Liver (tissue), 3 donors: ENCODE data around the gene TM9SF2.

Experiments
- CTCF ChIP-seq: fragments of 150-350 bp; IDR thresholded peaks from 2 replicates; pipeline ENCODE4 v1.5.1; 2017; ENCODE audit warnings: improper control_type of control experiment, low read depth, low read length; ENCODE audit not compliant: missing input control
- GABPA ChIP-seq, 2 donors: IDR thresholded peaks in 1 of 2; conservative IDR thresholded peaks in 1 of 2; 2 replicates each; pipeline ENCODE4 v1.6.1; 2016; ENCODE audit warnings: antibody characterized with exemption in 2 of 2, mild to moderate bottlenecking in 1 of 2, moderate library complexity in 1 of 2
- JUND ChIP-seq, 2 donors: IDR thresholded peaks; 2 replicates each; pipeline ENCODE4 v1.6.1; 2016; ENCODE audit warnings: antibody characterized with exemption in 2 of 2
- REST ChIP-seq: IDR thresholded peaks from 2 replicates; pipeline ENCODE4 v1.6.1; 2016; ENCODE audit warnings: antibody characterized with exemption, mild to moderate bottlenecking
- YY1 ChIP-seq: IDR thresholded peaks from 2 replicates; pipeline ENCODE4 v1.6.1; 2016; ENCODE audit warnings: antibody characterized with exemption, mild to moderate bottlenecking
- donor health status: healthy.
- donor health status: healthy.

GRCh38 chr13:99526549-99526948 lies 25.3 kb downstream of the TM9SF2 start:
- TF ChIP-seq CTCF (peak; percentile 29), YY1 (no peak), GABPA (IDR thresholded peaks at IDR 0.05 in 1 of 2, conservative IDR thresholded peaks at IDR 0.05 in 1 of 2) (no peak), REST (no peak), JUND (IDR thresholded peaks at IDR 0.05) (no peak)
